Smooth muscle cell (in vitro differentiated cells): ENCODE data around the gene KLHL7. TPM values are rescaled to one million over a fixed set of nuclear protein-coding genes. Genes with fewer than 3 reads are reported as not detected.
A peak's percentile ranks its signal among the peaks of the same experiment; 100 is the strongest.

Source experiments
- DNase-seq: peaks from one replicate; lab custom pipeline; 2025; ENCODE audit not compliant: unreplicated experiment; lab: John Stamatoyannopoulos, UW
- H2AFZ ChIP-seq: fragments of 200-600 bp; sonication (generic); 2 replicates; pipeline ENCODE4 v1.6.0; 2016; ENCODE audit warnings: antibody characterized with exemption, low read depth, mild to moderate bottlenecking
- H3F3A ChIP-seq: fragments of 200-600 bp; sonication (generic); 2 replicates; pipeline ENCODE4 v1.6.0; 2017; ENCODE audit warnings: antibody characterized with exemption, low read depth
- H3K27ac ChIP-seq: fragments of 200-600 bp; sonication (generic); 2 replicates; pipeline ENCODE4 v1.5.1; 2016; ENCODE audit warnings: low read depth, mild to moderate bottlenecking
- H3K27me3 ChIP-seq: fragments of 200-600 bp; sonication (generic); 2 replicates; pipeline ENCODE4 v1.6.1; 2016; ENCODE audit warnings: low read depth, mild to moderate bottlenecking
- H3K36me3 ChIP-seq: fragments of 200-600 bp; sonication (generic); 2 replicates; pipeline ENCODE4 v1.5.1; 2016; ENCODE audit warnings: low read depth
- H3K4me1 ChIP-seq: fragments of 200-600 bp; sonication (generic); 2 replicates; pipeline ENCODE4 v1.5.1; 2016; ENCODE audit warnings: low read depth
- H3K4me2 ChIP-seq: fragments of 200-600 bp; sonication (generic); 2 replicates; pipeline ENCODE4 v1.6.0; 2016; ENCODE audit warnings: mild to moderate bottlenecking
- H3K4me3 ChIP-seq: fragments of 200-600 bp; sonication (generic); 2 replicates; pipeline ENCODE4 v1.5.1; 2016; ENCODE audit warnings: mild to moderate bottlenecking
- H3K79me2 ChIP-seq: fragments of 200-600 bp; sonication (generic); 2 replicates; pipeline ENCODE4 v1.6.0; 2016; ENCODE audit warnings: low read depth, mild to moderate bottlenecking
- H3K9ac ChIP-seq: fragments of 200-600 bp; sonication (generic); 2 replicates; pipeline ENCODE4 v1.6.0; 2016; ENCODE audit warnings: low read depth
- H3K9me3 ChIP-seq: fragments of 200-600 bp; sonication (generic); replicated peaks from 2 replicates; pipeline ENCODE4 v1.5.1; 2016; ENCODE audit warnings: low read depth
- H4K20me1 ChIP-seq: fragments of 200-600 bp; sonication (generic); 2 replicates; pipeline ENCODE4 v1.6.0; 2016; ENCODE audit warnings: low read depth
- CTCF ChIP-seq: fragments of 200-600 bp; sonication (generic); IDR thresholded peaks from 2 replicates; pipeline ENCODE4 v1.5.1; 2017; ENCODE audit warnings: borderline replicate concordance, mild to moderate bottlenecking, antibody characterized with exemption; ENCODE audit not compliant: insufficient read depth, poor library complexity, severe bottlenecking
- WGBS: methylation state at CpG from one replicate; pipeline ENCODE4 v1.1.7; 2016; ENCODE audit warnings: low lambda C conversion rate; 5-methylcytosine and 5-hydroxymethylcytosine counted together
- polyA plus RNA-seq: library from polyadenylated mRNA; unstranded; fragments of >200 nt; fragmentation: Nextera tagmentation; extraction: Ambion mirVana; gene quantifications from 2 replicates; pipeline ENCODE4 v1.2.1, GENCODE V29; 2016
- total RNA-seq: library from RNA; depleted of rRNA; stranded (reverse); fragments of >200 nt; gene quantifications from 2 replicates; pipeline ENCODE4 v1.2.3, GENCODE V29; 2014

The KLHL7 gene
- total and polyA plus RNA-seq, 2 experiments from 2014 or later: 40.1 to 56.4 TPM

GRCh38 chr7:23175938-23176337, 70.4 kb downstream of the KLHL7 start:
- no peak for DNase-seq
- H2AFZ ChIP-seq: no peak overlapping the region
- TF ChIP-seq CTCF: no peak
- no peak overlapping the region for H3K9ac ChIP-seq
- no peak overlapping the region for H3K4me3 ChIP-seq
- H3K36me3 ChIP-seq: peaks cover 5% of the 10 kb centered on the region
- no peaks in the 10 kb centered on the region for H3K27me3 ChIP-seq
- no peaks in the 10 kb centered on the region for H3K9me3 ChIP-seq
- WGBS: 95% methylated on average over 2 of the region's 2 CpGs
- H4K20me1 ChIP-seq: no peaks in the 10 kb centered on the region
- H3K4me1 ChIP-seq: no peaks in the 10 kb centered on the region
- H3K4me2 ChIP-seq: no peak overlapping the region
- no peaks in the 10 kb centered on the region for H3F3A ChIP-seq
- no peaks in the 10 kb centered on the region for H3K79me2 ChIP-seq
- no peak overlapping the region for H3K27ac ChIP-seq

- Histone ChIP-seq H3K9ac (peak within 1 kb of the TSS; percentile 93), H3K4me1 (peaks cover 18% of the 10 kb centered on the region), H3K4me2 (peak within 1 kb of the TSS; percentile 92), H3K4me3 (peak within 1 kb of the TSS; percentile 91), H3F3A (no peaks in the 10 kb centered on the region), H3K79me2 (peaks cover 47% of the 10 kb centered on the region), H3K27ac (peak within 1 kb of the TSS; percentile 94), H3K27me3 (no peaks in the 10 kb centered on the region), H3K36me3 (peaks cover 14% of the 10 kb centered on the region), H4K20me1 (peaks cover 9% of the 10 kb centered on the region), H3K9me3 (no peaks in the 10 kb centered on the region), H2AFZ (peak within 1 kb of the TSS; percentile 99)
- under 1% methylated on average over 63 of the region's 63 CpGs for WGBS
- DNase-seq: peak; percentile 85
- TF ChIP-seq CTCF: no peak
Observed at GRCh38 chr7:23181684-23182553, 76.3 kb downstream of the KLHL7 start, which contains the start of gene NUP42. NUP42 (plus strand) TSS chr7:23182048; CDS start chr7:23182086, 38 bp downstream.

GRCh38 chr7:23183279-23184012, 77.9 kb downstream of the KLHL7 start:
- peaks cover 11% of the 10 kb centered on the region for H4K20me1 ChIP-seq
- H3F3A ChIP-seq: no peaks in the 10 kb centered on the region
- no peaks in the 10 kb centered on the region for H3K27me3 ChIP-seq
- 90% methylated on average over 20 of the region's 20 CpGs for WGBS
- peaks cover 18% of the 10 kb centered on the region for H3K4me1 ChIP-seq
- H3K9ac ChIP-seq: peak overlapping the region; percentile 93
- no peak for DNase-seq
- H3K9me3 ChIP-seq: no peaks in the 10 kb centered on the region
- H3K79me2 ChIP-seq: peaks cover 60% of the 10 kb centered on the region
- H3K4me3 ChIP-seq: peak overlapping the region; percentile 91
- no peak overlapping the region for H2AFZ ChIP-seq
- H3K4me2 ChIP-seq: peak overlapping the region; percentile 92
- no peak for TF ChIP-seq CTCF
- H3K27ac ChIP-seq: no peak overlapping the region
- peaks cover 18% of the 10 kb centered on the region for H3K36me3 ChIP-seq
